Measurements from ENCODE around the gene LRSAM1.

The LRSAM1 gene

DNA sequence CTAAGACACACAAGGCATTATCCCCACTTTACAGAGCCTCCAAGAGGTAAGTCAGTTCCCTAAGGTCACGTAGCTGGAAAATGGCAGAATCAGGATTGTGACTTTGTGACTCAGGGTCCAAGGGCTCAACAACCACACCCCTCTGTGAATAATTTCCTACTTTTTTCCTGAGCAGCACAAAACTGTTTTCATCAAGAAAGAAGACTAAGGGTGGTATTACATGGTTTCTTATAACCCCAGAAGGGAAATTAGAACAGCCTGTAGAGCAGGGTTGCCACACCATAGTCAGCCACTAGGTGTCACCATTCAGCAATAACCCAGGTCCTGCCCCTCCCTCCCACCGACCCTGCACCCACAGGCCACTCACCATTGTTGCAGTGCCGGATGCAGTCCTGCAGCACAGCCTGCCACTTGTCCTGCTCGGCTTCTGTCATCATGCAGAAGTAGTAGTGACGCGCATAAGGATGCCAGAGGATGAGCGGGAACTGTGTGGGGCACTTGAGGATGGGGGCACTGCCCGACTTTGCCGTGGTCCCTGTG, 72.1 kb downstream of the LRSAM1 start:
- H3K4me1 Mint-ChIP-seq: no peaks in the 10 kb centered on the region
- no peaks in the 10 kb centered on the region for H3K27me3 Mint-ChIP-seq
- H3K9me3 Mint-ChIP-seq: no peaks in the 10 kb centered on the region
- no peak overlapping the region for H3K27ac Mint-ChIP-seq
- H3K4me3 Mint-ChIP-seq: no peak overlapping the region
- peaks cover 16% of the 10 kb centered on the region for H3K36me3 Mint-ChIP-seq

DNA sequence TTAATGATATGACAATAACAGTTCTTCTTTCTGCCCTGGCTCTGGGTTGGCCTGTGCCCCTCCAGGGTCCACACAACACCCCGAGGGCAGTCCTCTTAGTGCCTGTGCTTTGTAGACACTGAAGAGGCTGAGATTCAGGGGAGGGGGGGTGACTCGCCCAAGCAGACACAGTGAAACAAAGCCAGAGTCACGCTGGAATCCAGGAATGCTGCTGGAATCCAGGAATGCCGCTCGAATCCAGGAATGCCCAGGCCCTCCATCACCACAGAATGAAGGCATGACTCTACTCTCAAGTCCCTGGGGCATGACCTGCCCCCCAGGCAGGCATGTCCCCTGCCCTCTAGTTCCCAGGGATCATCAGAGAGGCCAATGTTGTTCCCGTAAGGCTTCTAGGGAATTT, 73.1 kb downstream of the LRSAM1 start:
- H3K36me3 Mint-ChIP-seq: peaks cover 16% of the 10 kb centered on the region
- no peaks in the 10 kb centered on the region for H3K4me1 Mint-ChIP-seq
- no peaks in the 10 kb centered on the region for H3K9me3 Mint-ChIP-seq

DNA sequence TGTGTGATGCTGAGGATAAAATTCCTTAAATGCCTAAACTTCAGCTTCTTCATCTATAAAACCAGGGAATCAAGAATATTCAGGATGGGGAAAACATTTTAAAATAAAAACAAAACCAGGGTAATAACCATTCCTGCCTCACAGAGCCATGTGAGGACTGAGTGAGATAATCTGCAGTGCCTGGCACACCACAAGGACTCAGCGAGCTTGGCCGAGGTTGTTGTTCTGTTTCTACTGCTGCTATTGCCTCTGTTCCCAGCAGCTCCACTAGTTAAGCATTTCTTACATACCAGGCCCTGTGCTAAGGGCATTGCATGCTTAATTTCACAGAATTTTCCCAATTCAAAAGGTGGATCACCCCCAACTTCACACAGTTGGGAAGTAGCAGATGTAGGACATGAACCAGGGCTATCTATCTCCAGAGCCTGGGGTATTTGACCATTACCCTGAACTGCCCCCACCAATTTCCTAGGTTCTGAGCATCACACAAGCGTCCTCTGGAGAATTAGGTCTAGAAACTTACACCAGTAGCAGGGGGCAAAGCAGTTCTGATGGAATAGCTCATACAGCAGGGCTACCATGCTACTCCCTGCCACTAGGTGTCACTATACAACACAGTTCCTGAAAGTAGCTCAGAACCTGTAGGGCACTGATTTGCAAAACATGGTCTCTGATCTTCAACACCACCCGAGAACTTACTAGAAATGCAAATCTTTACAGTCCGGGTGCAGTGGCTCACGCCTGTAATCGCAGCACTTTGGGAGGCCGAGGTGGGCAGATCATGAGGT, 74.3 kb downstream of the LRSAM1 start:
- Mint-ChIP-seq H3K9me3 (no peaks in the 10 kb centered on the region), H3K36me3 (peaks cover 14% of the 10 kb centered on the region), H3K27ac (no peak overlapping the region), H3K27me3 (no peaks in the 10 kb centered on the region), H3K4me1 (no peaks in the 10 kb centered on the region), H3K4me3 (no peak overlapping the region)

More for the DNA sequence above, 73.1 kb downstream of the LRSAM1 start:
- no peaks in the 10 kb centered on the region for H3K27me3 Mint-ChIP-seq
- no peak overlapping the region for H3K27ac Mint-ChIP-seq
- no peak overlapping the region for H3K4me3 Mint-ChIP-seq

DNA sequence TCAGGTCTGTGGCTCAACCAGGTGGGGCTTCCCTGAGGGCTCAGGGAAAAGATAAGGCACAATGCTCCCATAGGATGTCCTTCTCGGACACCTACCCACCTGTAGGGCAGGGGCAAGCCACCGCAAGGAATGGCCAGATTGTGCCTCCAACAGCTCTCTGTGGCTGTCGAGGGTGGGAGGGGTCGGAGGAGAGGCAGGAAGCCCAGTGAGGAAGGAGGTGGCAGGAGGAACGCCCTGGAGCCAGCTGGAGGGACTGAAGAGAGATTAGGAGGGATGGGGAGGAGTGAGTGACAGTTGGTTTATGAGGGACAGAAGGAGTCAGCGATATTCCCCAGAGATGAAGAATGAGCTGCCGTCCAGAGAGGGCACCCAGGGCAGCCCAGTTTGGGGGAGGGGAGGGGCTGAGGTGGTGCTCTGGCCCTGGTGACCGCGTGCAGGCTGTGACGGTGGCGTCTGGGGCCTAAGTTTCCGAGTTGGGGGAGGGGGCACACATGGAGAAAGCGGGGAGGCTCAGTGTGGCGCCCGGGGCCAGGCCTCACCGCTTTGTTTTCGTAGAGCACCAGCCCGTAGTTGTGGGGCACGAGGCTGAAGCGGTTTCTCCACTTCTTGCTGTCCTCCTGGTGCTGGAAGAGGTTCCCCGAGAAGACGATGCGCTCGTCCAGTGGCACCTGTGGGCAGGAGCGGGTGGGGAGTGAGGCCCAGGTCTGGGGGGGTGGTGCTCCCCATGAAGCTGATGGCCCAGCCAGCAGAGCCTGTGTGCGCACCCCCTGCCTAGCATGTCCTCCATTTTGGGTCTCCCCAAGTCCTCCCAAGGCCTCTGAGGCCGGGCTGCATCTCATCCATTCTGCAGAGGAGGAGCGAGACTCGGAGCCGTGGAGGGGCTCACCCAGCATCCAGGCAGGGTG, 75.6 kb downstream of the LRSAM1 start:
- no peak overlapping the region for H3K27ac Mint-ChIP-seq
- H3K4me1 Mint-ChIP-seq: no peaks in the 10 kb centered on the region
- no peaks in the 10 kb centered on the region for H3K27me3 Mint-ChIP-seq
- H3K9me3 Mint-ChIP-seq: no peaks in the 10 kb centered on the region
- no peak overlapping the region for H3K4me3 Mint-ChIP-seq
- H3K36me3 Mint-ChIP-seq: peaks cover 11% of the 10 kb centered on the region

DNA sequence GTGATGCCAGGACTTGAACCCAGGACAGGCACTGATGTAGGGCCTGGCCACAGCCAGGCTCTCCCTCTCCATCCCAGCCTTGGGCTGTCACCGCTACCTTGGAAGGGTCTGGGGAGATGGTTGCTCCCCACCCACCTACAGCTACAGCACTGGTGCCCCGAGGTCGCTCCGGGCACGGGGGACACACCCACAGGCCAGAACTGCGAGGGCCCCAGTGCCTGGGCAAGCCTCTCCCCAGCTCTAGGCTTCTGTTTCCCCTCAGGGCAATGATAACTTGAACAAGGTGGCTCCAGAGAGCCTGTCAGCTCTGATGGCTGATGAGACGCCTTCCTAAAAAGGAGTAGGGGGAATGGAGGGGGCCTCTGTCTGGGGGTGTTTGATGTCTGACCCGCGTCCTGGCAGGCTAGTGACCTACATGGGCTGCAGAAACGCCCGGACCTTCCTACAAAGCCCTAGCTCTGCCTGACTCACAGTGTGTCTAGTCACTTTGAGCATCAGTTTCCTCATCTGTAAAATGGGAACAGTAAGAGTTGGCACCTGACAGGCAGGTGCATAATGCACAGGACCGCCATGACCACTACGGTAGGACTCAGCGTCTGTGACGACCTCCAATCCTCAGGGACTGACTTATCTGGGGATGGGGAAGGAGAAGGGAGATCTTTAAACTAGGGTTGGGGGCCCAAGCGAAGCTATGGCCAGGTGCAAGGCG, 76.4 kb downstream of the LRSAM1 start:
- peaks cover 11% of the 10 kb centered on the region for H3K36me3 Mint-ChIP-seq
- no peak overlapping the region for H3K27ac Mint-ChIP-seq
- no peaks in the 10 kb centered on the region for H3K9me3 Mint-ChIP-seq
- no peaks in the 10 kb centered on the region for H3K4me1 Mint-ChIP-seq
- no peaks in the 10 kb centered on the region for H3K27me3 Mint-ChIP-seq
- no peak overlapping the region for H3K4me3 Mint-ChIP-seq

DNA sequence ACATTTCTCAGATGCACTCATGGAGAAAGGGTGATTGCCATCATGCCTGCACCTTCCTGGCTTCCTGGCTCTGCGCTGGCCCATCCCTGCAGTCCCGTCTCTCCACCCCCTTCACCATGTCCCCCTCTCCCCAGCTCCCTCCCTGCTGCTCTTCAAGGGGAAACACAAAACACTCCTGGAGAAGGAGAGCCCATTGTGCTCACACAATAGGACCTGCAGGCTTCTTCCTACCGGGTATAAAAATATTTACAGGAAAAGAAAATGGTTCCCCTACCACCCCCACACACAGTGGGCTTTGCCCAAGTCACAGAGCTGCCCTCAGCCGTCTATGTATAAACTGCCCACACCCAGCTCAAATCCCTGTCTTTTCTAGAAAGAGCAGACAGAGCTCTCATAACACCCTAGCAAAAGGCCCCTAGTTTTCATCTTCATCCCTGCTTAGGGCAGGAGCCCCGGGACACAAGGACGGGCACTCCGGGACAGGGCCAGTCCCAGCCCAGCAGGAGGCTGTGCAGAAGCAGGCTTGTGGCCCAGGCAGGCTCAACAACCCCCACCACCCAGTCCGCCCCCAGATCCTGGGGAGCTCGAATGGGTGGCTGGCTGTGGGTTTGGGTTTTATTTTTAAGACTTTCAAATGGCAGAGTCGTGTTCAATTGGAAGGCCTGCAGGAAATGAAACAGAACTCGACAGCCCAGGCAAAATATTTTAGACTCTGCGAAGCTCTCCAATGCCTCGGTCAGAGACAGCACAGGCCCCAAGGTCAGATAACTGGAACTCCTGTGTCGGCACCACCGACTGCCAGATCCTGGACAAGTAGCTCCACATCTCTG, 77.3 kb downstream of the LRSAM1 start:
- Mint-ChIP-seq H3K4me3 (no peak overlapping the region), H3K4me1 (no peaks in the 10 kb centered on the region), H3K9me3 (no peaks in the 10 kb centered on the region), H3K36me3 (peaks cover 9% of the 10 kb centered on the region), H3K27ac (no peak overlapping the region), H3K27me3 (no peaks in the 10 kb centered on the region)

DNA sequence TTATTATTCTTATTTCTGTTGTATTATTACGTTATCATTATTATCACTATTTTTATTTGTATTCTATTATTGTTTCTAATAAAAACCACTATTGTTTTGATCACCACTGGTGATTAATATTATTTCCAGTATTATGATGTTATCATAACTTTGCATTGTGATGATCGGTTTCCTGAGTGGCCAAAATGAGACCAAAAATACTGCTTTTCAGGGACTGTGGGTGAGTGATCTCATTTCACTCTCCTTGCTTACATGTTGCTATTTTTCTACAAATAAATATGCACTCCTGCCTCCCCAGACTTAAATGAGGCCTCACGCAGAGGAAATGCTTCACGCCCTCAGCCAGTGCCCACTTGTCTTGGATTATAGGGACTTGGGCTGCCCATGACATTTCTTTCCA, 78.4 kb downstream of the LRSAM1 start:
- Mint-ChIP-seq H3K36me3 (peaks cover 9% of the 10 kb centered on the region), H3K4me3 (no peak overlapping the region), H3K27ac (no peak overlapping the region), H3K4me1 (no peaks in the 10 kb centered on the region), H3K9me3 (no peaks in the 10 kb centered on the region), H3K27me3 (no peaks in the 10 kb centered on the region)

DNA sequence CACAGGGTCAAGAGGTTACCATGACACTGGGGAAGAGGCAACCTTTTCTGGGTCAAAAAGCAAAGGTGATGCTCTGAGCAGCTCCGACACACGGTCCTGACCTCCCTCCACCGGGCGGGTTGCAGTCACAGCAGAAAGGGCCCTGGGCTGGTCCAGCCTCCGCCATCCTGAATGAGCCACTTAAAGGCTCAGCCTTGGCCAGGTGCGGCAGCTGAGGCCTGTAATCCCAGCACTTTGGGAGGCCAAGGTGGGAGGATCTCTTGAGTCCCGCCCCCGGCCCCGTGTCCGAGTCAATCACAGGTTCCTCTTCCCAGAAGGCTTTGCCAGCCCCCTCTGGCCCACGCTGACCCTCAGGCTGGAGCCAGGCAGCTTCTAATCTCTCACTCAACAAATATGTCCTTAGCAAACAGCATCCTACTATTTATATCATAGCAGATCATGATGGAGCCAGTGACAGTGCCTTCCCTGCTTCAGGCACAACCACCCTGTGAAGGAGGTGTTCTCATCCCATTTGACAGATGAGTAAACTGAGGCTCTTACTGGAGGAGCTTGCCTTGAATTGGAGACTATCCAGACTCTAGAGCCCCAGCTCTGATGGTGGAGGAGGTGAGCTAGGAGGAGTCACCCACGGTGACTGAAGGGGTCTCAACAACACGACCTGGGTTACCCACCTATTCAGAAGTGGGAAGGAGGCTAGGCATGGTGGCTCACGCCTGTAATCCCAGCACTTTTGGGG, 79.1 kb downstream of the LRSAM1 start:
- Mint-ChIP-seq H3K9me3 (no peaks in the 10 kb centered on the region), H3K4me3 (no peak overlapping the region), H3K36me3 (peaks cover 3% of the 10 kb centered on the region), H3K27ac (no peak overlapping the region), H3K27me3 (no peaks in the 10 kb centered on the region), H3K4me1 (no peaks in the 10 kb centered on the region)

DNA sequence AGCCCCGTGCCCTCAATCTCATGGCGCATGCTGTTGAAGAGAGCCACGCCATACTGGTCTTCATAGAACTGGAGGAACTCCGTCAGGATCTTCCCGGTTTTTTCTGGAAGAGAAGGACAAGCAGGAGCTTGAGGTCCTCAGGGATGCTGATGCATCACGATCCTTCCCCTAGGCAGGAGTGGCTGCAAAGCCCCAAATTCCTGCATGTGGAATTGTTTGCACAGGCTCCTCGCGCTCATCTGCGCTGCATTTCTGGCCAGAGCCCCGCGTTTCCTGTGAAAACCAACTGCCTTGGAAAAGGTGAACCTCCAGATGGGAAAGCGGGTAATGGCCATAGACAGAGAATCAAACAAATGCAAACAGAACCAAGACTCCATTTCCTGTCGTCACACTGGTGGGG, 80.4 kb downstream of the LRSAM1 start:
- Mint-ChIP-seq H3K36me3 (peaks cover under 1% of the 10 kb centered on the region), H3K27me3 (no peaks in the 10 kb centered on the region), H3K9me3 (no peaks in the 10 kb centered on the region), H3K4me3 (no peak overlapping the region), H3K4me1 (no peaks in the 10 kb centered on the region), H3K27ac (no peak overlapping the region)

DNA sequence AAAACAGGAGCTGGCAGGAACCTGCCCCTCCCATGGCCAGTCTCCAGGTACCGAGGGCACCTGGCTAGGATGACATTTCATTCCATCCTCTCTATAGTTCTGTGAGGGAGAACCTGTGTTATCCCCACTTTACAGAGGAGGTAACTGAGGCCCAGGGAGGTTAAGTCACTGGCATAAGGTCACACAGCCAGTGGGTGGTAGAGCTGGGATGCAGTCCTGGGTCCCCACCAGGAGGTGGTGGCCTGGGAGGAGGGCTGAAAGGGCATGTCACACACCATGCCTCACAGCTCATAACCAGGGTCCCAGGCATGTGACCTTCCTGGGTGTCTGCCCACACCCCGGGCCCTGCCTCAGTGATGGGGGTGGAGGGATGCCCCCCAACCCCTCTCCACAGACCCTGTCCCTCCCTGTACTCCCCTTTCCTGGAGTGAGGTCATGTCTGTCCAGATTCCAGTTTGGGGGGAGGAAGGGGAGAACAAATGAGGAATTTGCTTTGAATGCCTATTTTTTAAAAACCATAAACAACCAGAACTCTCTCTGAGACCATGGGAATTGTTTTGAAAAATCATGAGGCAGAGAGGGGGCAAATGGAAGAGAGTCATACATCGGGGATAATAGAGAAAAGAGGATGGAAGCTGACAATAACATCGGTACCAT, 83.1 kb downstream of the LRSAM1 start:
- Mint-ChIP-seq H3K4me3 (no peak overlapping the region), H3K27ac (no peak overlapping the region), H3K9me3 (no peaks in the 10 kb centered on the region), H3K27me3 (no peaks in the 10 kb centered on the region), H3K36me3 (no peaks in the 10 kb centered on the region), H3K4me1 (no peaks in the 10 kb centered on the region)

DNA sequence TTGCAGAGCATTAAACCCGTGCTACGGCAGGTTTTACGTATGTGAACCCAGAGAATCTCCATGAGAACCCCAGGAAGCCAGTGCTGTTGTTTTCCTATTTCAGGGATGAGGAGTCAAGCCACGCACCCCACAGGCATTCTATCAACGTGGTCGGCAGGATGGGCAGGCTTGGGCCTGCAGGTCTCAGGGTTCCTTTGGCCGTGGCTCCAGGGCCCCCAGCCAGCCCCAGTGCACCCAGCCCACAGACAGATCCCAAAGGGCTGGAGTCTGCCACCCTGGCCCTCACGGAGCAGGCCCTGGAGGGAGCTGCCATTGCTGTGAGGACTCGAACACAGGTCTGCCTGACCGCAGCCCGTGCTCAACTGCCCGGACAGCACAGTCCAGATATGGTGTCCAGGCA, 83.6 kb downstream of the LRSAM1 start:
- Mint-ChIP-seq H3K27me3 (no peaks in the 10 kb centered on the region), H3K27ac (no peak overlapping the region), H3K36me3 (no peaks in the 10 kb centered on the region), H3K9me3 (no peaks in the 10 kb centered on the region), H3K4me3 (no peak overlapping the region), H3K4me1 (no peaks in the 10 kb centered on the region)

DNA sequence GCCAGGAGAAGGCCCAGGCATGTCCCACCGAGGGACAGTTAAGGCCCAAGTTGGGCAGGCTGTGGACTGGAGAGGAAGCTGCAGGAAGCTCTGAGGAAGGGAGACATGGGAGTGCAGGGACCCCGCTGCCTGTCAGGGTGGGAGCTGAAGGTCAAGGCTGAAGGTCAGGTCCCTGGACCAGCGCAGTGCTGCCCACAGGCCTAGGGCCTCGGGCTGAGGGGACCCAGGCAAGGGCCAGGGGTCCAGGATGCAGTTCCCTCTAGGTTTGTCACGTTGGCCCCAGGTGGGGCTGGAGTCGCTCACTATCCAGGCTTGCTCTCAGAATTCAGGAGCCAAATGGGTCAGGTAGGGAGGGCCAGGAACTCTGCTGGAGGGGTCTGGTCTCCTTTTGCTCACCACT, 84.1 kb downstream of the LRSAM1 start:
- H3K36me3 Mint-ChIP-seq: no peaks in the 10 kb centered on the region
- no peaks in the 10 kb centered on the region for H3K4me1 Mint-ChIP-seq
- no peaks in the 10 kb centered on the region for H3K27me3 Mint-ChIP-seq
- H3K27ac Mint-ChIP-seq: no peak overlapping the region
- H3K4me3 Mint-ChIP-seq: no peak overlapping the region
- H3K9me3 Mint-ChIP-seq: no peaks in the 10 kb centered on the region

DNA sequence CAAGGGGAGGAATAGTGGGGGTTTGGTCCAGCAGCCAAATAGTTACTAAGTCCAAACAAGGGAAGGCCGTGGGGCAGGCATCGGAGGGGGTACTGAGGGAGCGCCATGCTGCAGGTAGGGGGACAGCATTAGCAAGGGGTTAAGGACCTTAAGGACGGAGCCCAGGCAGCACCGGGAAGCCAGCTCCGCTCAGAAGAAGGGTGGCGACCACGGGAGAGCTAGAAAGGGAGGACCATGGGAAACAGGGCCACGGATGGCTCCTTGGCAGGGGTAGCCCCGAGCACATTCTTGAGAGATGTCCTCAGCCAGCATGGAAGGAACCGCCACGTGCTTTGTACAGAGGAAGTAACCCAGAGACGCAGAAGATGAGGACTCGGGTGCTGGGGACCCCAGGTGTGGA, 84.5 kb downstream of the LRSAM1 start:
- H3K4me1 Mint-ChIP-seq: no peaks in the 10 kb centered on the region
- H3K9me3 Mint-ChIP-seq: no peaks in the 10 kb centered on the region
- no peak overlapping the region for H3K27ac Mint-ChIP-seq
- H3K4me3 Mint-ChIP-seq: no peak overlapping the region
- no peaks in the 10 kb centered on the region for H3K27me3 Mint-ChIP-seq
- H3K36me3 Mint-ChIP-seq: no peaks in the 10 kb centered on the region

DNA sequence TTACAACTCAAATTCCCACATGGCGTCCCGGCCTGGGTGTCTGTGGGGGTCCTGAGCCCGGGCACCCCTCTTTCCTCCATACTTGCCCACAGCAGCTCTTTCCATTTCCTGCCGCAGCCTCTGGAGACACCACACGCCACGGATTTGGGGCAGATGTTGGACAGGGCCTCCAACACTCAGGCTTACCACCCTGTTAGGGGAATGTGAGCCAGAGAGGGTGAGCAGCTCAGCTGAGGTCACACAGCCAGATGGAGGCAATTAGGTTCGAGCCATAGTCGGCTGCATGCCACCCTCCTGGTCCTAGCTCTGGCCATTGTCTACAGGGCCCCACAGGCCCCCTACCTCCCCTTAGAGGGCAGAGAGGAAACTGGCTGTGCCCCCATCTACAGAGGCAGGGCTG, 85.2 kb downstream of the LRSAM1 start:
- H3K4me1 Mint-ChIP-seq: no peaks in the 10 kb centered on the region
- no peak overlapping the region for H3K27ac Mint-ChIP-seq

More for the DNA sequence above, 85.2 kb downstream of the LRSAM1 start:
- Mint-ChIP-seq H3K36me3 (no peaks in the 10 kb centered on the region), H3K27me3 (no peaks in the 10 kb centered on the region), H3K4me3 (no peak overlapping the region), H3K9me3 (no peaks in the 10 kb centered on the region)

Data from activated naive CD4-positive, alpha-beta T cell treated with anti-CD3 and anti-CD28 coated beads, Interleukin-2, amount 50 U/mL, for 24 hours (primary cell).